Stimulated activated CD8-positive, alpha-beta memory T cell treated with anti-CD3 and anti-CD28 coated beads, Interleukin-15, amount 100 ng/mL, for 24 hours (primary cell): ENCODE measurements around the gene PTOV1.

Experiments used
- DNase-seq: peaks from one replicate; pipeline ENCODE4 v3.0.0-alpha.2; 2020; ENCODE audit warnings: low read depth

The PTOV1 gene

GRCh38 chr19:49844138-49845095 lies 6.5 kb upstream of the PTOV1 start:
- no peak for DNase-seq

- DNase-seq, result no peak
Observed at GRCh38 chr19:49845414-49845813, 5.5 kb upstream of the PTOV1 start.

GRCh38 chr19:49846408-49846807 lies 4.6 kb upstream of the PTOV1 start:
- DNase-seq, result no peak

GRCh38 chr19:49847731-49848696 lies 2.9 kb upstream of the PTOV1 start:
- DNase-seq, result no peak

GRCh38 chr19:49848938-49849337 lies 2.0 kb upstream of the PTOV1 start:
- DNase-seq, result no peak

GRCh38 chr19:49849433-49850220 lies 1.3 kb upstream of the PTOV1 start:
- DNase-seq, result no peak

- DNase-seq, result no peak
Observed at GRCh38 chr19:49850221-49850486, 805 bp upstream of the PTOV1 start.

GRCh38 chr19:49851456-49852259 lies 699 bp downstream of the PTOV1 start:
- no peak for DNase-seq

GRCh38 chr19:49852631-49853126 lies 1.7 kb downstream of the PTOV1 start:
- no peak for DNase-seq

GRCh38 chr19:49853852-49854377 lies 3.0 kb downstream of the PTOV1 start:
- DNase-seq, result no peak

- DNase-seq, result no peak
Observed at GRCh38 chr19:49854378-49855263, 3.7 kb downstream of the PTOV1 start.

GRCh38 chr19:49855277-49855675 lies 4.3 kb downstream of the PTOV1 start:
- DNase-seq, result no peak

- DNase-seq, result no peak
Observed at GRCh38 chr19:49855676-49856573, 5.0 kb downstream of the PTOV1 start.

GRCh38 chr19:49856574-49857021 lies 5.6 kb downstream of the PTOV1 start:
- no peak for DNase-seq

GRCh38 chr19:49857061-49857837 lies 6.3 kb downstream of the PTOV1 start:
- DNase-seq, result no peak

- DNase-seq, result no peak
Observed at GRCh38 chr19:49857838-49858087, 6.8 kb downstream of the PTOV1 start.

GRCh38 chr19:49858088-49858985 lies 7.4 kb downstream of the PTOV1 start:
- DNase-seq, result no peak
